VCaP (cell line): Measurements from ENCODE around the gene SUGP2.

ENCODE experiments used
- H3K27ac ChIP-seq: fragments of 450-650 bp; 2 replicates; pipeline ENCODE4 v1.5.1; 2017
- CTCF ChIP-seq: fragments of 450-650 bp; conservative IDR thresholded peaks from 2 replicates; pipeline ENCODE4 v1.5.1; 2017; ENCODE audit warnings: mild to moderate bottlenecking, moderate library complexity

The SUGP2 gene

GRCh38 chr19:18995804-18996241, 37.5 kb downstream of the SUGP2 start:
- H3K27ac ChIP-seq: no peak overlapping the region
- TF ChIP-seq CTCF: peak; percentile 81

- no peak for TF ChIP-seq CTCF
- peak overlapping the region; percentile 34; the same call in 1 of the 2 replicates for H3K27ac ChIP-seq
These were observed 40.2 kb downstream of the SUGP2 start for GRCh38 chr19:18993115-18993514.

GRCh38 chr19:18992696-18993095, 40.6 kb downstream of the SUGP2 start:
- TF ChIP-seq CTCF: no peak
- peak overlapping the region; percentile 34; the same call in 1 of the 2 replicates for H3K27ac ChIP-seq

GRCh38 chr19:18991468-18991867, 41.8 kb downstream of the SUGP2 start:
- TF ChIP-seq CTCF: no peak

GRCh38 chr19:18991006-18991405, 42.3 kb downstream of the SUGP2 start:
- no peak for TF ChIP-seq CTCF
- no peak overlapping the region for H3K27ac ChIP-seq

More at GRCh38 chr19:18991468-18991867, 41.8 kb downstream of the SUGP2 start:
- no peak overlapping the region for H3K27ac ChIP-seq

GRCh38 chr19:18990128-18990708, 43.1 kb downstream of the SUGP2 start:
- TF ChIP-seq CTCF: no peak
- no peak overlapping the region for H3K27ac ChIP-seq

- no peak for TF ChIP-seq CTCF
These were observed 44.0 kb downstream of the SUGP2 start for GRCh38 chr19:18989316-18989715.

More at GRCh38 chr19:18989316-18989715, 44.0 kb downstream of the SUGP2 start:
- no peak overlapping the region for H3K27ac ChIP-seq
